Chondrocyte (in vitro differentiated cells): Measurements from ENCODE around the gene PSMD2. TPM values are rescaled to one million over a fixed set of nuclear protein-coding genes. Genes with fewer than 3 reads are reported as not detected.

Experiments
- DNase-seq: peaks from one replicate; pipeline ENCODE4 v3.0.0; 2021; ENCODE audit warnings: mixed read lengths, low spot score
- H3K27ac Mint-ChIP-seq: one replicate; pipeline ENCODE4 v1.8.0; 2021; ENCODE audit warnings: mild to moderate bottlenecking, moderate library complexity, mixed read lengths; ENCODE audit not compliant: unreplicated experiment
- H3K27me3 Mint-ChIP-seq: 2 replicates; pipeline ENCODE4 v1.8.0; 2021; ENCODE audit warnings: low read depth, mixed read lengths
- H3K36me3 Mint-ChIP-seq: 2 replicates; pipeline ENCODE4 v1.8.0; 2021; ENCODE audit warnings: low read depth, mixed read lengths
- H3K4me1 Mint-ChIP-seq: 2 replicates; pipeline ENCODE4 v1.8.0; 2021; ENCODE audit warnings: low read depth, mild to moderate bottlenecking, mixed read lengths
- H3K4me3 Mint-ChIP-seq: one replicate; pipeline ENCODE4 v1.8.0; 2021; ENCODE audit warnings: mild to moderate bottlenecking, moderate library complexity, mixed read lengths; ENCODE audit not compliant: unreplicated experiment
- H3K9me3 Mint-ChIP-seq: 2 replicates; pipeline ENCODE4 v1.8.0; 2021; ENCODE audit warnings: low read depth, mixed read lengths
- total RNA-seq: library from RNA; stranded (reverse); gene quantifications from 3 replicates; pipeline ENCODE4 v1.2.1, GENCODE V29; 2021
- TF ChIP-seq, protein P1 (sequence below): fragments of 200-600 bp; sonication (generic); IDR thresholded peaks from 2 replicates; pipeline ENCODE4 v1.5.0; 2021; ENCODE audit warnings: antibody characterized with exemption, mild to moderate bottlenecking, moderate library complexity

Gene PSMD2
- total RNA-seq, 1 donor from 2014 or later = 237 TPM

DNA sequence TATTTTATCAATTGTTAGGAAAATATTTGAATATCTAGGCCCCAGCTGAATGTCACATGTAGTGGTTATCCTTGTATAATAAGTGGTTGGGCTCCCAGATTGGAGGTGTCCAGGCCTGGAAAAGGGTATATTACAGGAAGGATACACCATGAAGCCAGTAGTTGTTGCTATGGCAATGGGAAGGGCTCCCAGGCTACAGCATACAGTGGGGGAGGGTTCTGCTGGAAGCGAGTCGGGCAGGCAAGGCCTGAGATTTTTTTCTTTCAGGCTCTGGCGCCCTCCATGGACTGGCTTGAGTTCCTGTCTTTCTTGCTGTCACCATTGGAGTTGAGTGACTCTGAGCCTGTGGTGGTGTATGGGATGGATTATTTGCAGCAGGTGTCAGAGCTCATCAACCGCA, 14.3 kb upstream of the PSMD2 start:
- Mint-ChIP-seq H3K4me1 (peaks cover 5% of the 10 kb centered on the region), H3K4me3 (no peak overlapping the region), H3K27ac (no peak overlapping the region), H3K36me3 (no peaks in the 10 kb centered on the region), H3K9me3 (no peaks in the 10 kb centered on the region), H3K27me3 (peaks cover 10% of the 10 kb centered on the region)
- TF ChIP-seq, protein P1, sequence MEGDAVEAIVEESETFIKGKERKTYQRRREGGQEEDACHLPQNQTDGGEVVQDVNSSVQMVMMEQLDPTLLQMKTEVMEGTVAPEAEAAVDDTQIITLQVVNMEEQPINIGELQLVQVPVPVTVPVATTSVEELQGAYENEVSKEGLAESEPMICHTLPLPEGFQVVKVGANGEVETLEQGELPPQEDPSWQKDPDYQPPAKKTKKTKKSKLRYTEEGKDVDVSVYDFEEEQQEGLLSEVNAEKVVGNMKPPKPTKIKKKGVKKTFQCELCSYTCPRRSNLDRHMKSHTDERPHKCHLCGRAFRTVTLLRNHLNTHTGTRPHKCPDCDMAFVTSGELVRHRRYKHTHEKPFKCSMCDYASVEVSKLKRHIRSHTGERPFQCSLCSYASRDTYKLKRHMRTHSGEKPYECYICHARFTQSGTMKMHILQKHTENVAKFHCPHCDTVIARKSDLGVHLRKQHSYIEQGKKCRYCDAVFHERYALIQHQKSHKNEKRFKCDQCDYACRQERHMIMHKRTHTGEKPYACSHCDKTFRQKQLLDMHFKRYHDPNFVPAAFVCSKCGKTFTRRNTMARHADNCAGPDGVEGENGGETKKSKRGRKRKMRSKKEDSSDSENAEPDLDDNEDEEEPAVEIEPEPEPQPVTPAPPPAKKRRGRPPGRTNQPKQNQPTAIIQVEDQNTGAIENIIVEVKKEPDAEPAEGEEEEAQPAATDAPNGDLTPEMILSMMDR = peak; percentile 75
- no peak for DNase-seq

DNA sequence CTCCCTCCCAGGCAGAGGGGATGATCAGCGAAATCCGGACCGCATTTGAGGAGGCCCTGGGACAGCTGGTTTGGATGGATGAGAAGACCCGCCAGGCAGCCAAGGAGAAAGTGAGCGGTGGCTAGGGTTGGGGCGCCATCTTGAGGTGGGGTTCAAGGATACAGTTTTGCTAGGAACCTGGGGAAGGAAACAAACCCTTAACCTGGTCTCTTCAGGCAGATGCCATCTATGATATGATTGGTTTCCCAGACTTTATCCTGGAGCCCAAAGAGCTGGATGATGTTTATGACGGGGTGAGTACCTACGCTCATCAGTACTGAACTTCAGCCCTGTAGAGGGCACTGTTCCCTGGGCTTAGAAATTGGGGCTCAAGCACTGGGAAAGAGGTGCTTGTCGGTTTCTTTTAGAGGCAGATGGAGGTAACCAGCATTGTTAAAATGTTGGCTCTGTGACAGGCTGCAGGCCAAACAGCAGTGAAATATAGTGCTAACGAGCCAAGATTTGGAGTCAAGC, 9.6 kb upstream of the PSMD2 start:
- TF ChIP-seq, protein P1 = peak; percentile 86

DNA sequence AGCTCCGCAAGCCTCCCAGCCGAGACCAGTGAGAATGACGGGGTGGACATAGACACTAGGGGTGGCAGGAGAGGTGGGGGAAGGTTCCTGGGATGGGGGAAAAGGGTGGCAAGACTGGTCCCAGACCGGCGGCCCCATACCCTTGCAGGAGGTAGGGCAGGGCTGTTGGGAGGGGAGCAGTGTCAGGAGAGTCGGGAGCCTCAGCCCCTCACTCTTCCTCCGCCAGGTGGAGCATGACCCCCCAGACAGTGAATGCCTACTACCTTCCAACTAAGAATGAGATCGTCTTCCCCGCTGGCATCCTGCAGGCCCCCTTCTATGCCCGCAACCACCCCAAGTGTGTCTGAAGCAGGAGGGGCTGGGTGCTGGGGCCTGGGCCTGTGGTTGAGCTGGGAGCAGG, 8.7 kb upstream of the PSMD2 start:
- TF ChIP-seq, protein P1 = no peak
- peaks cover 4% of the 10 kb centered on the region for H3K27me3 Mint-ChIP-seq
- no peak overlapping the region for H3K4me3 Mint-ChIP-seq
- H3K4me1 Mint-ChIP-seq = no peaks in the 10 kb centered on the region
- H3K27ac Mint-ChIP-seq = no peak overlapping the region
- peak; percentile 71 for DNase-seq
- H3K9me3 Mint-ChIP-seq = no peaks in the 10 kb centered on the region
- H3K36me3 Mint-ChIP-seq = no peaks in the 10 kb centered on the region

More for the DNA sequence above, 9.6 kb upstream of the PSMD2 start:
- Mint-ChIP-seq H3K27ac (no peak overlapping the region), H3K4me3 (no peak overlapping the region), H3K4me1 (peaks cover 5% of the 10 kb centered on the region), H3K27me3 (peaks cover 4% of the 10 kb centered on the region), H3K9me3 (no peaks in the 10 kb centered on the region), H3K36me3 (no peaks in the 10 kb centered on the region)
- peak; percentile 56 for DNase-seq

DNA sequence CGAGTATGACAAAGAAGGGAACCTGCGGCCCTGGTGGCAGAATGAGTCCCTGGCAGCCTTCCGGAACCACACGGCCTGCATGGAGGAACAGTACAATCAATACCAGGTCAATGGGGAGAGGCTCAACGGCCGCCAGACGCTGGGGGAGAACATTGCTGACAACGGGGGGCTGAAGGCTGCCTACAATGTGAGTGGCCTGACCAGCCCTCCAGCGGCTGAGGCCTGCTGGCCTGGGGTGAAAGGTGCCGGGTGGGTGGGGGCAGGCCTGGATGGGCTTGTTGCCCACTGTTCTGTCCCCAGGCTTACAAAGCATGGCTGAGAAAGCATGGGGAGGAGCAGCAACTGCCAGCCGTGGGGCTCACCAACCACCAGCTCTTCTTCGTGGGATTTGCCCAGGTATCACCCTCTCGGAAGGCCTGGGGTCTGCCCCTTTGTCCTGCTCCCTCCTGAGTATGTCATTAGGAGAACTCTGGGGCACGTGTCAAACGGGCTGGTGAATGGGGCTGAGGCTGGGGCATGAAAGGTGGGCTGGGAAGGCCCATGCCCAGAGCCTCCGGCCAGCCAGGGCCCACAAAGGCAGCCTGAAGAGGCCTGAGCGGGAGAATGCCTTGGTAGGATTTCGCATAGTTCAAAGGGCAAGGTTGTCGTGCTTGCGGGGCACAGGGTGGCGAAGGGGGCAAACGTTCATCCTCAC, 7.8 kb upstream of the PSMD2 start:
- Mint-ChIP-seq H3K4me3 (no peak overlapping the region), H3K9me3 (no peaks in the 10 kb centered on the region), H3K4me1 (no peaks in the 10 kb centered on the region), H3K27me3 (peaks cover 2% of the 10 kb centered on the region), H3K36me3 (no peaks in the 10 kb centered on the region), H3K27ac (no peak overlapping the region)
- DNase-seq = peak; percentile 75
- TF ChIP-seq, protein P1 = no peak

DNA sequence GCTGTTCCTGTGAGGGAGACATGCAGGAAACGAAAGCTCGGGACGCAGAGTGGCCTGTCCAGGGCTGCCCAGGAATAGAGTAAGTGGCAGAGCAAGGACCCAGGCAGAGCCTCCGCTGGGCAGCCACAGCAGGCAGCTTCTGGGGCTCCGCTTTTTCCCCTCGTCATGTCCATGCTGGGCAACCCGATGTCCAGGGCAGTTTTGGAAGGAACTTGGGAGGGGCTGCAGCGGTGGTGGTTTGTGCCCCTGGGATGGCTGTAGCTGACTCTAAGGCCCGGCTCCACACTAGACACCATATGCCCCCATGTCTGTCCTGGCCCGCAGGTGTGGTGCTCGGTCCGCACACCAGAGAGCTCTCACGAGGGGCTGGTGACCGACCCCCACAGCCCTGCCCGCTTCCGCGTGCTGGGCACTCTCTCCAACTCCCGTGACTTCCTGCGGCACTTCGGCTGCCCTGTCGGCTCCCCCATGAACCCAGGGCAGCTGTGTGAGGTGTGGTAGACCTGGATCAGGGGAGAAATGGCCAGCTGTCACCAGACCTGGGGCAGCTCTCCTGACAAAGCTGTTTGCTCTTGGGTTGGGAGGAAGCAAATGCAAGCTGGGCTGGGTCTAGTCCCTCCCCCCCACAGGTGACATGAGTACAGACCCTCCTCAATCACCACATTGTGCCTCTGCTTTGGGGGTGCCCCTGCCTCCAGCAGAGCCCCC, 7.1 kb upstream of the PSMD2 start:
- no peak overlapping the region for H3K27ac Mint-ChIP-seq
- H3K27me3 Mint-ChIP-seq = no peaks in the 10 kb centered on the region
- H3K4me1 Mint-ChIP-seq = no peaks in the 10 kb centered on the region
- peak; percentile 86 for DNase-seq
- no peaks in the 10 kb centered on the region for H3K36me3 Mint-ChIP-seq
- no peak overlapping the region for H3K4me3 Mint-ChIP-seq
- no peaks in the 10 kb centered on the region for H3K9me3 Mint-ChIP-seq
- TF ChIP-seq, protein P1 = no peak
